Uterus (tissue), 4 donors: ENCODE results near the gene KRT6C. TPM values are rescaled to one million over a fixed set of nuclear protein-coding genes. Genes with fewer than 3 reads are reported as not detected.

Experiments used
- DNase-seq, 2 donors: peaks; one replicate each; pipeline ENCODE4 v3.0.0-alpha.2; 2019 to 2020
- H3K27ac ChIP-seq, 2 donors: fragments of 200-600 bp; sonication (generic); 1 replicate in 1 of 2; 2 replicates in 1 of 2; pipeline ENCODE4 v1.5.1; 2016 to 2018
- H3K27me3 ChIP-seq, 2 donors: fragments of 200-600 bp; sonication (generic); one replicate each; pipeline ENCODE4 v1.5.1; 2018 to 2019; ENCODE audit warnings: control low read depth in 1 of 2
- H3K36me3 ChIP-seq, 2 donors: fragments of 200-600 bp; sonication (generic); one replicate each; pipeline ENCODE4 v1.5.1; 2019; ENCODE audit warnings: control low read depth in 1 of 2
- H3K4me1 ChIP-seq, 2 donors: fragments of 200-600 bp; sonication (generic); one replicate each; pipeline ENCODE4 v1.5.1; 2018 to 2019; ENCODE audit warnings: control low read depth in 1 of 2
- H3K4me3 ChIP-seq, 2 donors: fragments of 200-600 bp; sonication (generic); 1 replicate in 1 of 2; 2 replicates in 1 of 2; pipeline ENCODE4 v1.5.1; 2018 to 2019; ENCODE audit warnings: mild to moderate bottlenecking in 1 of 2
- H3K9me3 ChIP-seq, 2 donors: fragments of 200-600 bp; sonication (generic); one replicate each; pipeline ENCODE4 v1.5.1; 2019; ENCODE audit warnings: control low read depth in 1 of 2
- CTCF ChIP-seq, 4 experiments: fragments of 200-600 bp in 2 of 4; fragments of 450-650 bp in 2 of 4; sonication (generic) in 2 of 4; IDR thresholded peaks; one replicate each; pipeline ENCODE4 v1.5.1; 2016 to 2019; ENCODE audit warnings: antibody characterized with exemption in 4 of 4, mild to moderate bottlenecking in 2 of 4, moderate library complexity in 1 of 4
- POLR2A ChIP-seq, 2 donors: fragments of 450-650 bp; IDR thresholded peaks; one replicate each; pipeline ENCODE4 v1.6.1; 2016; ENCODE audit warnings: antibody characterized with exemption in 2 of 2, mild to moderate bottlenecking in 1 of 2, moderate library complexity in 1 of 2
- intact Hi-C: fragments of 100-400 bp; cut with DNase I; formaldehyde crosslinking; loops from one replicate; pipeline ENCODE4 v1.15.1; 2023; ENCODE audit warnings: low total_unique reads
- total RNA-seq, 4 donors: library from RNA; depleted of rRNA in 3 of 4; stranded (reverse); fragments of >200 nt in 3 of 4; gene quantifications; one replicate each; pipeline versions ENCODE4 v1.1.0 to v1.2.4, GENCODE V29; 2014 to 2023
- donor health status: DM: yes; HTN: yes; CAD: no.

Gene KRT6C
- total RNA-seq, 4 donors from 2014 or later: 0.14 to 0.34 TPM; not detected in 2

- H3K36me3 ChIP-seq: no peaks in the 10 kb centered on the region
- H3K4me1 ChIP-seq: no peaks in the 10 kb centered on the region
- intact Hi-C loops: no loop called here
- H3K9me3 ChIP-seq: no peaks in the 10 kb centered on the region
- H3K27ac ChIP-seq: no peak overlapping the region
- TF ChIP-seq POLR2A (IDR thresholded peaks at IDR 0.05) (no peak), CTCF (IDR thresholded peaks at IDR 0.05) (no peak)
- H3K27me3 ChIP-seq: no peaks in the 10 kb centered on the region
- H3K4me3 ChIP-seq: no peak overlapping the region
- DNase-seq: no peak
Observed at GRCh38 chr12:52441320-52441911, 32.2 kb downstream of the KRT6C start.

GRCh38 chr12:52440821-52441319 lies 32.7 kb downstream of the KRT6C start:
- H3K4me1 ChIP-seq: no peaks in the 10 kb centered on the region
- no peak for DNase-seq
- H3K4me3 ChIP-seq: no peak overlapping the region
- H3K36me3 ChIP-seq: no peaks in the 10 kb centered on the region
- H3K27me3 ChIP-seq: no peaks in the 10 kb centered on the region
- H3K9me3 ChIP-seq: no peaks in the 10 kb centered on the region
- TF ChIP-seq CTCF (IDR thresholded peaks at IDR 0.05) (no peak), POLR2A (IDR thresholded peaks at IDR 0.05) (no peak)
- no peak overlapping the region for H3K27ac ChIP-seq
- intact Hi-C loops: no loop called here

- H3K9me3 ChIP-seq: no peaks in the 10 kb centered on the region
Observed at GRCh38 chr12:52439845-52440244, 33.8 kb downstream of the KRT6C start.

GRCh38 chr12:52439420-52439819 lies 34.2 kb downstream of the KRT6C start:
- Histone ChIP-seq H3K4me3 (no peak overlapping the region), H3K27ac (no peak overlapping the region), H3K36me3 (no peaks in the 10 kb centered on the region), H3K27me3 (no peaks in the 10 kb centered on the region), H3K9me3 (no peaks in the 10 kb centered on the region), H3K4me1 (no peaks in the 10 kb centered on the region)
- intact Hi-C loops: no loop called here
- no peak for TF ChIP-seq CTCF (IDR thresholded peaks at IDR 0.05)
- no peak for TF ChIP-seq POLR2A (IDR thresholded peaks at IDR 0.05)
- DNase-seq: no peak

More at GRCh38 chr12:52439845-52440244, 33.8 kb downstream of the KRT6C start:
- H3K4me1 ChIP-seq: no peaks in the 10 kb centered on the region
- no peaks in the 10 kb centered on the region for H3K27me3 ChIP-seq
- intact Hi-C loops: no loop called here
- no peak for TF ChIP-seq POLR2A (IDR thresholded peaks at IDR 0.05)
- TF ChIP-seq CTCF (IDR thresholded peaks at IDR 0.05): no peak
- H3K27ac ChIP-seq: no peak overlapping the region
- no peak for DNase-seq
- H3K36me3 ChIP-seq: no peaks in the 10 kb centered on the region
- H3K4me3 ChIP-seq: no peak overlapping the region

GRCh38 chr12:52438305-52439301 lies 35.0 kb downstream of the KRT6C start:
- intact Hi-C loops: no loop called here
- no peak overlapping the region for H3K27ac ChIP-seq

More at GRCh38 chr12:52438305-52439301, 35.0 kb downstream of the KRT6C start:
- DNase-seq: no peak
- Histone ChIP-seq H3K36me3 (no peaks in the 10 kb centered on the region), H3K4me3 (no peak overlapping the region), H3K9me3 (no peaks in the 10 kb centered on the region), H3K4me1 (no peaks in the 10 kb centered on the region), H3K27me3 (no peaks in the 10 kb centered on the region)
- no peak for TF ChIP-seq CTCF (IDR thresholded peaks at IDR 0.05)
- TF ChIP-seq POLR2A (IDR thresholded peaks at IDR 0.05): no peak
